ENCODE data around the gene ANKS1B.
"Not testable (repeated sequence)": the region's sequence is repeated elsewhere in the genome, so short reads cannot be mapped to it uniquely, and the experiment has no call there.

The ANKS1B gene

DNA sequence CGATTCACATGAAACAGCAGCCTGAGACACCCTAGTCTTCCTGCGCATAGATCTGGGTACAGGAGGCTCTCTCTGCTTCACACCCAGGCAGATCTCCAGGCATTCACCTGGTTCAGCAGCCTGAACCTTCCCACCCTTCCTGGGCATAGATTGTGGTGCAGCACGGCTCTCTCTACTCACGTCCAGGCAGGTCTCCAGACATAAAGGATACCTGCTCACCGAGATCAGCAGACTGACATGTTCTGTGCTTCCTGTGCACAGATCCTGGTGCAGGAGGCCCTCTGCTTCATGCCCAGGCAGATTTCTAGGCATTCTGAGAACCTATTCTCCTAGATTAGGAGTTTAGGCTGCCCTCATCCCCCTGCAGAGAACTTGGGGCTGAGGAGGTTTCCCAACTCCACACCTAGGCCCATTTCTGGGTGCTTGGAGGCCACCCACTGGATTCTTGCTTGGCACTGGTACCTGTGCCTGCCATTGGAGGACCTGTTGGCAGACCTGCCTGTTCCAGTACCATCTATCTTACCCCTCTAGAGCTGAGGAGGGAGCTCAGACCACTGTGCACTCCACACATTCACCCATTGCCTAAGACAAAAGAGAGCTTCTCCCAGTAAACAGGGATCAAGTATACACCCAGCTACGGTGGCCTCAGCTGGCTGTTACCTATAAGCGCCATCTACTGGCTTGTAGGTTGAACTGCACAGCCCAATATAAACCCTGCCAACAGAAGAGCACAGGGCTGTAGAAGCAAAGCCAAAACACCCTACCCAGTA lies 365.2 kb downstream of the ANKS1B start:
- peak; percentile 1 for DNase-seq
- peak; percentile 33 for ATAC-seq
- Mint-ChIP-seq H3K4me3 (no peak overlapping the region), H3K36me3 (ENCODE audit: low read depth) (no peaks in the 10 kb centered on the region), H3K4me1 (no peaks in the 10 kb centered on the region), H3K27me3 (no peaks in the 10 kb centered on the region), H3K27ac (no peak overlapping the region), H3K9me3 (peaks cover 15% of the 10 kb centered on the region)

DNA sequence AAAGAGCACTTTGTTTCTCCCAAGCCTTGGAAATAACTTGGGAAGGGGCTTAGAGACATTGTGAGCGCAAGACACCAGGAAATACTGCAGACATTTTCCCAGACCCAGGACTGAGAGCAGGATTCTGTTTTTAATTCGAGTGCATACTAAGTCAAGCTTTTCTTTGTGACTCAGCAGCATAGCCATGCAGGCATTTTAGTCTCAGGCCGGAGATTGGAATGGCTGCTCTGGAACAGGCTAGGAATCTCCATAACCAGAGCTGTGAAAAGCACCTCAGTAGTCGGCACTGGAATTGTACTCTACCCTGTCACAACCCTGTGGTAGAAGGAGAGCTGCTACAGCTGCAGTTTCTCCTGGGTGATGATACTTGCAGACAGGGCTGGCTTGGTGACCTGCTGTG lies 366.1 kb downstream of the ANKS1B start:
- no peak for DNase-seq
- Mint-ChIP-seq H3K27me3 (no peaks in the 10 kb centered on the region), H3K4me1 (no peaks in the 10 kb centered on the region), H3K27ac (no peak overlapping the region), H3K9me3 (peaks cover 15% of the 10 kb centered on the region), H3K4me3 (no peak overlapping the region), H3K36me3 (ENCODE audit: low read depth) (no peaks in the 10 kb centered on the region)
- no peak for ATAC-seq

DNA sequence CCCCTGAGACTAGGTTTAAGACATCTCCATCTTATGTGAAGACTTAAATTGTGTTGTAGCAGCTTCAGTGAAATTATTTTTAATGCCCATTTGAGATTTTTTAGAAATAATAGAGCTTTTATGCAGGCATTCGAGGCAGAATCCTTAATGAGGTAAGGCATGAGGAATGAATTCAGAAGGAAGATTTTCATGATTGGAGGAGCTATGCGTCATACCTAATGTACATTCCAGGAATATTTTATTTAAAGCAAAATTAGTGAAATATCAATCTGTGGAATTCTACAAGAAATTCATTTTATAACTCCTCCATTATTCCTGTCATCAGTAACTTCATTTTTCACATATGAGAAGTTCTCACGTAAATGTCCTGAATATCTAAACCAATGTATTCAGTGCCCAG lies 373.1 kb downstream of the ANKS1B start:
- Mint-ChIP-seq H3K4me3 (no peak overlapping the region), H3K27me3 (no peaks in the 10 kb centered on the region), H3K27ac (no peak overlapping the region), H3K9me3 (peaks cover 6% of the 10 kb centered on the region), H3K4me1 (no peaks in the 10 kb centered on the region), H3K36me3 (ENCODE audit: low read depth) (no peaks in the 10 kb centered on the region)
- no peak for ATAC-seq
- DNase-seq = no peak

GRCh38 chr12:99611117-99611516 lies 373.6 kb downstream of the ANKS1B start:
- no peaks in the 10 kb centered on the region for H3K36me3 Mint-ChIP-seq (ENCODE audit: low read depth)
- H3K4me1 Mint-ChIP-seq = no peaks in the 10 kb centered on the region
- no peak for DNase-seq
- no peak for ATAC-seq
- no peaks in the 10 kb centered on the region for H3K27me3 Mint-ChIP-seq
- no peak overlapping the region for H3K27ac Mint-ChIP-seq
- no peak overlapping the region for H3K4me3 Mint-ChIP-seq
- H3K9me3 Mint-ChIP-seq = peaks cover 6% of the 10 kb centered on the region

GRCh38 chr12:99609455-99610181 lies 375.1 kb downstream of the ANKS1B start:
- ATAC-seq (no peak), DNase-seq (no peak)
- Mint-ChIP-seq H3K4me1 (no peaks in the 10 kb centered on the region), H3K9me3 (peaks cover 6% of the 10 kb centered on the region), H3K27me3 (no peaks in the 10 kb centered on the region), H3K4me3 (no peak overlapping the region), H3K27ac (no peak overlapping the region), H3K36me3 (ENCODE audit: low read depth) (no peaks in the 10 kb centered on the region)

GRCh38 chr12:99600388-99600787 lies 384.3 kb downstream of the ANKS1B start:
- Mint-ChIP-seq H3K4me3 (no peak overlapping the region), H3K27ac (no peak overlapping the region), H3K27me3 (no peaks in the 10 kb centered on the region), H3K4me1 (no peaks in the 10 kb centered on the region), H3K9me3 (peaks cover 3% of the 10 kb centered on the region), H3K36me3 (ENCODE audit: low read depth) (no peaks in the 10 kb centered on the region)
- no peak for DNase-seq
- ATAC-seq = no peak

GRCh38 chr12:99598785-99599184 lies 386.0 kb downstream of the ANKS1B start:
- Mint-ChIP-seq H3K27me3 (no peaks in the 10 kb centered on the region), H3K4me3 (no peak overlapping the region), H3K27ac (no peak overlapping the region), H3K36me3 (ENCODE audit: low read depth) (no peaks in the 10 kb centered on the region), H3K4me1 (no peaks in the 10 kb centered on the region), H3K9me3 (peaks cover 3% of the 10 kb centered on the region)
- ATAC-seq (no peak), DNase-seq (no peak)

- ATAC-seq (no peak), DNase-seq (no peak)
- Mint-ChIP-seq H3K36me3 (ENCODE audit: low read depth) (no peaks in the 10 kb centered on the region), H3K4me3 (no peak overlapping the region), H3K9me3 (peaks cover 3% of the 10 kb centered on the region), H3K27ac (no peak overlapping the region), H3K27me3 (no peaks in the 10 kb centered on the region), H3K4me1 (no peaks in the 10 kb centered on the region)
Measured at GRCh38 chr12:99596762-99597161, 388.0 kb downstream of the ANKS1B start.

DNA sequence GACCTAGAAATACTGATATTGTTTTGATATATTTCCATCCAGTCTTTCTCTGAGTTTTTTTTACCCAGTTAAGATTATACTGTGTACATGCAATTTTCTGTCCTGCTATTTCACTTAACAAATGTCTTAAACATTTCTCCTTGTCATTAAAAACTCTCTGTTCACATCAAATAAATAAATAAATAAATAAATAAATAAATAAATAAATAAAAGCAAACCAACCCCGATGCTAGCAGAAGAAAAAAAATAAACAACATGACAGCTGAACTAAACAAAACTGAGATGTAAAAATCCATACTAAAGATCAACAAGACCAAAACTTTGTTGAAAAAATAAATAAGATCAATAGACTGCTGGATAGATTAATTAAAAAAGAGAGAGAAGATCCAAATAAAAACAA lies 407.6 kb downstream of the ANKS1B start:
- H3K4me3 Mint-ChIP-seq; H3K27me3 Mint-ChIP-seq; H3K36me3 Mint-ChIP-seq (ENCODE audit: low read depth); H3K27ac Mint-ChIP-seq; ATAC-seq; H3K4me1 Mint-ChIP-seq; H3K9me3 Mint-ChIP-seq; DNase-seq: not testable (repeated sequence)

DNA sequence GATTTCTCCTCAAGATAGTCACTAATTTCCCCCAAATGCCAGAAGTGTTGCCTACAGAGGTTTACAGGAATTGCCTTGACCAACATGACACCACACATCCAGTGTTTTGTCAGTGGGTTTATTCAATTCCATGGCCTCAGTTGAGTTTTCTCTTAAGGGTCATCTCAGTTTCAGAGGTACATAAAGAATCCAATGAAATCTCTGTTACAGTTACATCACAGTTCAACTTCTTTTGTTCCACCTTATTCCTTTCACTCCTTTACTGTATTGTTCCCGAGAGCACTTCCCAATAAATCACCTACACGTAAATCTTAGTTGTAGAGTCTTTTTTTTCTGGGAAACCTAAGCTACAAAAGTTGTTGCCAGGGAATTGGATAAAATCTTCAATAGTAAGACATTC lies 410.8 kb downstream of the ANKS1B start:
- Mint-ChIP-seq H3K9me3 (peaks cover 5% of the 10 kb centered on the region), H3K27ac (no peak overlapping the region), H3K4me1 (no peaks in the 10 kb centered on the region), H3K4me3 (no peak overlapping the region), H3K36me3 (ENCODE audit: low read depth) (no peaks in the 10 kb centered on the region), H3K27me3 (no peaks in the 10 kb centered on the region)
- no peak for DNase-seq
- no peak for ATAC-seq

- no peak for ATAC-seq
Measured at GRCh38 chr12:99567072-99567471, 417.7 kb downstream of the ANKS1B start.

GRCh38 chr12:99558109-99558508 lies 426.6 kb downstream of the ANKS1B start:
- no peak for DNase-seq
- H3K27me3 Mint-ChIP-seq = no peaks in the 10 kb centered on the region

More at GRCh38 chr12:99567072-99567471, 417.7 kb downstream of the ANKS1B start:
- no peak for DNase-seq
- no peak overlapping the region for H3K4me3 Mint-ChIP-seq
- H3K27ac Mint-ChIP-seq = no peak overlapping the region
- H3K27me3 Mint-ChIP-seq = no peaks in the 10 kb centered on the region
- H3K9me3 Mint-ChIP-seq = peaks cover 4% of the 10 kb centered on the region
- no peaks in the 10 kb centered on the region for H3K4me1 Mint-ChIP-seq
- no peaks in the 10 kb centered on the region for H3K36me3 Mint-ChIP-seq (ENCODE audit: low read depth)

GRCh38 chr12:99553461-99553860 lies 431.3 kb downstream of the ANKS1B start:
- H3K36me3 Mint-ChIP-seq (ENCODE audit: low read depth) = no peaks in the 10 kb centered on the region
- DNase-seq = no peak
- no peaks in the 10 kb centered on the region for H3K27me3 Mint-ChIP-seq
- H3K27ac Mint-ChIP-seq = no peak overlapping the region
- no peak for ATAC-seq
- H3K9me3 Mint-ChIP-seq = peaks cover 13% of the 10 kb centered on the region
- no peak overlapping the region for H3K4me3 Mint-ChIP-seq
- H3K4me1 Mint-ChIP-seq = no peaks in the 10 kb centered on the region

More at GRCh38 chr12:99558109-99558508, 426.6 kb downstream of the ANKS1B start:
- Mint-ChIP-seq H3K9me3 (peaks cover 11% of the 10 kb centered on the region), H3K27ac (no peak overlapping the region), H3K4me3 (no peak overlapping the region), H3K36me3 (ENCODE audit: low read depth) (no peaks in the 10 kb centered on the region), H3K4me1 (no peaks in the 10 kb centered on the region)
- no peak for ATAC-seq

DNA sequence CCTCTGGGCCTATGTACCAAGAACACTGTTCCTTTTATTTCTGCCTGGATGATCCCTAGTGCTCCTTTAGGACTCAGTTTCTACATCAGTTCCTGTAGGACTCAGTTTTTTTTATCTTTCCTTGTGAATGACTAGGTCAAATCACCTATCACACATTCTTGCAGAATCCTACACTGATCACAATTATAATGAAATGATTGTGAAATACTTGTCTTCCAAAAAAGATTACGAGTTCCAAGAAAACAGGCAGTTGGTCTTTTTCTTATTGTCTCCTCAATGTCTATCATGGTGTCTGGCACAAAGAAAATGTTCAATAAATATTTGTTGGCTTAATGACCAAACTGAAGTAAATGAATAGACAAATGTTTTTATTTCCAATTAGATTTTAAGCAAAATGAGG lies 432.7 kb downstream of the ANKS1B start:
- Mint-ChIP-seq H3K36me3 (ENCODE audit: low read depth) (no peaks in the 10 kb centered on the region), H3K4me1 (no peaks in the 10 kb centered on the region), H3K9me3 (peaks cover 13% of the 10 kb centered on the region), H3K27me3 (no peaks in the 10 kb centered on the region), H3K4me3 (no peak overlapping the region), H3K27ac (no peak overlapping the region)
- DNase-seq = no peak
- ATAC-seq = no peak

- DNase-seq = no peak
- Mint-ChIP-seq H3K9me3 (peaks cover 5% of the 10 kb centered on the region), H3K4me1 (no peaks in the 10 kb centered on the region), H3K36me3 (ENCODE audit: low read depth) (no peaks in the 10 kb centered on the region), H3K27me3 (no peaks in the 10 kb centered on the region), H3K4me3 (no peak overlapping the region), H3K27ac (no peak overlapping the region)
- ATAC-seq = no peak
Measured at GRCh38 chr12:99549651-99550050, 435.1 kb downstream of the ANKS1B start.

Data from activated naive CD8-positive, alpha-beta T cell treated with anti-CD3 and anti-CD28 coated beads, Interleukin-2, amount 50 U/mL, for 24 hours (primary cell).